Lower leg skin (tissue), 4 donors: ENCODE data around the gene GRN. TPM values are rescaled to one million over a fixed set of nuclear protein-coding genes. Genes with fewer than 3 reads are reported as not detected.
"Not testable (repeated sequence)": the region's sequence is repeated elsewhere in the genome, so short reads cannot be mapped to it uniquely, and the experiment has no call there.

Source experiments
- DNase-seq, 2 donors: peaks; one replicate each; pipeline ENCODE4 v3.0.0-alpha.2; 2019; ENCODE audit warnings: low spot score in 2 of 2
- H3K4me3 ChIP-seq: fragments of 200-600 bp; sonication (generic); 2 replicates; pipeline ENCODE4 v1.5.1; 2017; ENCODE audit warnings: mild to moderate bottlenecking, low read depth; ENCODE audit not compliant: poor library complexity, severe bottlenecking
- CTCF ChIP-seq, 3 donors: fragments of 450-650 bp; IDR thresholded peaks; one replicate each; pipeline ENCODE4 v1.5.1; 2016; ENCODE audit warnings: antibody characterized with exemption in 3 of 3, mild to moderate bottlenecking in 3 of 3, moderate library complexity in 2 of 3
- POLR2A ChIP-seq, 2 donors: fragments of 450-650 bp; IDR thresholded peaks; one replicate each; pipeline ENCODE4 v1.6.1; 2016 to 2017; ENCODE audit warnings: antibody characterized with exemption in 2 of 2, mild to moderate bottlenecking in 1 of 2, moderate library complexity in 1 of 2
- WGBS, 2 donors: methylation state at CpG; one replicate each; pipeline ENCODE4 v1.1.5; 2018; 5-methylcytosine and 5-hydroxymethylcytosine counted together
- intact Hi-C: fragments of 100-400 bp; cut with DNase I; formaldehyde crosslinking; loops from one replicate; pipeline ENCODE4 v1.15.0; 2023; ENCODE audit warnings: low total_unique reads
- total RNA-seq, 4 donors: library from RNA; depleted of rRNA; stranded (reverse); fragments of >200 nt; gene quantifications; one replicate each; pipeline ENCODE4 v1.1.0, GENCODE V29; 2016

GRN gene
- total RNA-seq, 4 donors from 2014 or later, result 272 to 295 (median 283) TPM

DNA sequence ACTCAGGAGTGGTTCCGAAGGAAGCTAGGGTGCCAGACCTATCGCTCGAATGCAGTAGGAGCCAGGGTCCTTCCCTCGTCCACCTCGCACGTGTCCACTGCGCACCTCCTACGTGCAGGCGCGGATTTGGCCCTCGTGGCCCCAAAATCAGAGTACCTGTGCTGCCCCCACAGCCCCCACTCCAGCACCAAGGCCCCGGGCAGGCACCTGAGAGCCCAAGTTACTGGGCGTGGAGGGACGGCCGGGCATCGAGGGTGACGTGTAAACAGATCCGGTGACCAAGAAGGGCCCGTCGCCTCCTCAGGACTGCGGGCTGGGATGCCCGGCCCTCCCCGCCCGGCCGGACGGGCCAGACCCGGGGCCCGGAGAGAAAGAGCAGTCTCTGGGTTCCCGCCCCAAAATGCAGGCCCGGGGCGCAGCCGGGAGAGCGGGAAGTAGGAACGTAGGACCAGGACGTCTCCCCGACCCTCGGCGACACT, 21.0 kb upstream of the GRN start:
- intact Hi-C loops, result loop anchor here (5.0 kb wide), 1 partner anchor 107 kb away; the partner anchor contains the start of gene UBTF
- peak in 1 of 2 donors; percentile 89 for DNase-seq
- peak overlapping the region; percentile 74 for H3K4me3 ChIP-seq
- 0 to 1% methylated on average over 10 to 38 of the region's 38 CpGs for WGBS, 2 donors
- TF ChIP-seq CTCF (IDR thresholded peaks at IDR 0.05) (no peak), POLR2A (IDR thresholded peaks at IDR 0.05) (no peak)

DNA sequence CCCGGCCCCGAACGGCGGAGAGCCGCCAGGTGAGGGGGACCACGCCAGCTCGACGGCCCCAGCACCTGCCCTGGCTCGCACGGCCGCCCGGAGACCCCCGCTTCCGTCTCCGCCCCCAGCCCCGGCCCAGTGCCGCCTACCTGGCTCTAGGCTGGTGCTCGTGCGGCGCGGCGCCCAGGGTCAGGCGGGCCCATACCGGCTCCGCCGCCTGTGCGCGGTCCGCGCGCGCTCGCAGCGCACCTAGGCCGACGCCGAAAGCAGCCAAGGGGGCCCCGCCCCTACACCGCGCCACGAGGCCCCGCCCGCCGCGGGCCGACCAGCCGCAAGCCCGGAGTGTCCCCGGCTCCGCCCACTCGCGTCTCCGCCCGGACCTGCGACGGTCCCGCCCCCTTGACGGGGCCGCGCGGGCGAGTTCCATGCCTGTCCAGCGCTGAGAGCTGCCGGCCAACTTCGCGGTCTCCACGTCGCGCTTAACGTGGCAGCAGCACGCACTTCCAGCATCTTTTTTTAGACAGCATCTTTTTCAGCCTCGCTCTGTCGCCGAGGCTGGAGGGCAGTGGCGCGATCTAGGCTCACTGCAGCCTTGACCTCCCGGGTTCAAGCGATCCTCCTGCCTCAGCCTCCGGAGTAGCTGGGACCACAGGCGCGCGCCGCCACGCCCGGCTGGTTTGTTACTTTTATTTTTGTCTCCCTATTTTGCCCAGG, 20.4 kb upstream of the GRN start, which contains the start of gene SLC25A39:
TSS of gene SLC25A39 (minus strand) at position 253 of the 705 bp plus-strand sequence. CDS start 1,261 bp downstream, outside the sequence.
- no peak for TF ChIP-seq POLR2A (IDR thresholded peaks at IDR 0.05)
- no peak for TF ChIP-seq CTCF (IDR thresholded peaks at IDR 0.05)
- intact Hi-C loops, result loop anchor here (5.0 kb wide), 1 partner anchor 107 kb away; the partner anchor contains the start of gene UBTF
- H3K4me3 ChIP-seq, result peak within 1 kb of the TSS; percentile 74
- WGBS, 2 donors, result 0 to 2% methylated on average over 25 to 41 of the region's 85 CpGs
- DNase-seq, result peak; percentile 90 to 99

DNA sequence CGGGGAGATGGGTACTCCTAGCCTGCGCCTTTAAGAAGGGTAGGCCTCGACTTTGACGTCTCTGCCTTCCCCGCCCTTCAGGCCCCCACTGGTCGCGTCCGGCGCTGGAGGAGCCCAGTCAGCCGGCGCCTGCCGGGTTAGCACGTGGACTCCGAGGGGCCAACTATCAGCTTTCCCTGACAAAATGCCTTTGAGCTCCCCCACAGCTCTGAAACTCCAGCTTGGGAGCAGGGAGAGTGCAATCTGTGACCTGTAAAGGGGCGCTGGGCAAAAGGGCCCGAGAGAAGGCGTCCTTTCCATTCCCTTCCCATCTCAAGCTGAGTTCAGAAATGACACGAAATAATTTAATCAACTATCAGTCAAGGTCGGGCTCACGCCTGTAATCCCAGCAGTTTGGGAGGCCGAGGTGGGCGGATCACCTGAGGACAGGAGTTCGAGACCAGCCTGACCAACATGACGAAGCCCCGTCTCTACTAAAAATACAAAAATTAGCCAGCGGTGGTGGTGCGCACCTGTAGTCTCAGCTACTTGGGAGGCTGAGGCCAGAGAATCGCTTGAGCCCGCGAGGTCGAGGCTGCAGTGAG, 18.1 kb upstream of the GRN start:
- 25 to 29% methylated on average over 28 to 29 of the region's 31 CpGs for WGBS, 2 donors
- intact Hi-C loops, result no loop called here
- TF ChIP-seq CTCF (IDR thresholded peaks at IDR 0.05) (no peak), POLR2A (IDR thresholded peaks at IDR 0.05) (no peak)
- DNase-seq, result peak; percentile 96 to 99
- no peak overlapping the region for H3K4me3 ChIP-seq

DNA sequence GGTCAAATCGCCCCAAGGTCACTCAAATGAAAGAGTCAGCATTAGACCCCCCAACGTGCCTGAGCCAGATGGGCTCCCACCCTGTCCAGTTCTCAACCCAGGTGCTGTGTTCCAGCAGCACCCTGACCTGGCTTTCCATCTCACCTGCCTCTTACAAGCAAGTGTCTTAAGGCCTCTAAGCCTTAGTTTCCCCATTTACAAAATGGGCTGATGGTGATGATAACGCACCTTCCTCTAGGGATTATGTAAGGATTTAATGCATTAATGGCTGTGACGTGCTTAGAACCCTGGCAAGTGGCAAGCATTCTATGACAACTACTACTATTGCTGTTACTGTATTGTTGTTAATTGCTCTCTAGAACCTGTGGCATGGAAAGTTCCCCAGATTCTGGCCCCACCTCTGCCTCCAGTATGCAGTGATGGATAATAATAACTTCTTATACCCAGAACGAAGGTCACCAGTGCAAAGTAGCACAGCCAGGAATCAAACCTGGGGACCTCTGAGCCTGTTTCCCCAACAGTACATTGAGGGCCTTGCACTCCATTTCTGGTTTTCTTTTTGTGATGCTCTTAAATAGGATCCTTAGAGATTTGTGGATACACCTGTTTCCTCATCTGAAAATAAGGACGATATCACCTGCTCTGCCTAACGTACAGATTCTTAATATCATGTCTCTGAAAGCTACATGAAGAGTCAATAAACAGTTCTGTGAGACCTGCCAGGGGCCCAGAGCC, 17.2 kb upstream of the GRN start:
- no peak overlapping the region for H3K4me3 ChIP-seq
- WGBS, 2 donors, result 59 to 66% methylated on average over 7 of the region's 7 CpGs
- no peak for TF ChIP-seq CTCF (IDR thresholded peaks at IDR 0.05)
- no peak for TF ChIP-seq POLR2A (IDR thresholded peaks at IDR 0.05)
- DNase-seq, result no peak
- intact Hi-C loops, result no loop called here

- H3K4me3 ChIP-seq, intact Hi-C loops, DNase-seq: not testable (repeated sequence)
- WGBS, 2 donors, result 87 to 94% methylated on average over 7 of the region's 7 CpGs
Observed at GRCh38 chr17:44329516-44329915, 15.6 kb upstream of the GRN start.

DNA sequence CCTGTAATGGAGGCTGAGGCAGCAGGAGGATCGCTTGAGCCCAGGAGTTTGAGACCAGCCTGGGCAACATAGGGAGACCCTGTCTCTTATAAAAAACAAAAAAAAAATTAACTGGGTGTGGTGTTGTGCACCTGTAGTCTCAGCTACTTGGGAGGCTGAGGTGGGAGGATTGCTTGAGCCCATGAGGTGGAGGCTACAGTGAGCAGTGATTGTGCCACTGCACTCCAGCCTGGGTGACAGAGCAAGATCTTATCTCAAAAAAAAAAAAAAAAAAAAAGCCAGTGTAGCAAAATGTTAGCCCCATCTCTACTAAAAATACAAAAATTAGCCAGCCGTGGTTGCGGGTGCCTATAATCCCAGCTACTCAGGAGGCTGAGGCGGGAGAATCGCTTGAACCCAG, 14.8 kb upstream of the GRN start:
- H3K4me3 ChIP-seq, intact Hi-C loops, DNase-seq: not testable (repeated sequence)
- WGBS, 2 donors, result 84 to 88% methylated on average over 5 of the region's 5 CpGs
